EL (cell line): ENCODE results near the gene POLD2.

Experiments
- DNase-seq: peaks from one replicate; pipeline ENCODE4 v3.0.0-alpha.2; 2016

The POLD2 gene

DNA sequence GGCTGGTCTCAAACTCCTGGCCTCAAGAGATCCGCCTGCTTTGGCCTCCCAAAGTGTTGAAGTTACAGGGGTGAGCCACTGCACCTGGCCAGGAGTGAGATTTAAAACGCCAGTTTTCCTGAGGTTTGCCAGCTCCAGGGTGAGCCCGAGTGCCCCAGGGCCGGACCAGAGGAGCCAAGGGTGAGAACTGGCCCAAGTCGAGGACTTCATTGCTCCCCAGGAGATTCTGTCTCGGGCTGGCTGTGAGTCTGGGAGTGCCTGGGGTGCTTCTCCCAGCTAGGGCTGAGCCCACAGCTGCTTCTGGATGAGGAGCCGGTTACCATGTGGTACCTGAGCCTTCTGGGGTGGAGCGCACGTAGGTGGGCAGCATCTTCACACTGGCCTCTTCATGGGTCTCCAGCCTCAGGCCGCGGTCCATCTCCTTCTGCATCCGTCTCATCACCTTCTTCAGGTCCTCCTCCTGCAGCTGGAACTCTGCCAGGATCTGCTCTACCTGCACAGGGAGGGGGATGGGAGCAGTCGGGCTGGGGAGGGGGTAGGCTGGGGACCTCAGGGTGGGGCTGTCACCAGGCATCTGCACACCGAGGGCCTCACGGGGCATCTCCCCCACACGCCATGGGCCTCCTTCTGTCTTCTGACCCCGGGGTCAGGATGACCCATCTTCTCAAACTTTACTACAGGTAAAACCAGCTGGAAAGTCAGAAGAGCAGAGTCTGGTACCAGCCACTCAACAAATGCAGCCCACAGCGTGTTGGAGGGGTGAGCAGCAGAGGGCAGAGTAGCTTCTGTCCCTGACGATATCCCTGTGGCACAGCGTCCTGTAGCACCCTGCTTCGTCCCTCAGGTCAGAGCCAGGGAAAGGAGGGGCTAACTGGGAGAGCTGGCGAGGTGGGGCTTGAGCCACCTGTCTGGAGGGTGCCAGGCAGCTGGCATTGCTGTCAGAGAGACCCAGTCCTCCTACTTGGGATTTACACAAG is 29.9 kb upstream of the POLD2 start:
- no peak for DNase-seq

DNA sequence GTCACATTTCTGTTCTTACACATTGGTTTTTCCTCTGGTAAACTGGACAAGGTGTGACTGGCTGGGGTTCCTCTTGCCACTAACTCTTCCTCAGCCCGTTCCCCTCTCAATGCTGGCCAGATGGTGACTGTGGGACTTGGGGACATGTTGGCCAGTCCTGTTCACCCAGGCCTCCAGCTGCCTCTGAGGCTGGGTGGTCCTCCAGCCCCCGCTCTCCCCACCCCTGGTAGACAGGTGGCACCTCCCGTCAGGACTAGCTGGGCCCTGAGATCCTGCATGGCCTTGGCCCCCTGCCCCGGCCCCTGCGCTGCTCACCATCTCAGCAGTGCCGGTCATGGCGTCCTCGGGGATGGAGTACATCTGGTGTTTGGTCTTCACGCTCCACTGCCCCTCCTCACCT is 28.6 kb upstream of the POLD2 start:
- DNase-seq: no peak

DNA sequence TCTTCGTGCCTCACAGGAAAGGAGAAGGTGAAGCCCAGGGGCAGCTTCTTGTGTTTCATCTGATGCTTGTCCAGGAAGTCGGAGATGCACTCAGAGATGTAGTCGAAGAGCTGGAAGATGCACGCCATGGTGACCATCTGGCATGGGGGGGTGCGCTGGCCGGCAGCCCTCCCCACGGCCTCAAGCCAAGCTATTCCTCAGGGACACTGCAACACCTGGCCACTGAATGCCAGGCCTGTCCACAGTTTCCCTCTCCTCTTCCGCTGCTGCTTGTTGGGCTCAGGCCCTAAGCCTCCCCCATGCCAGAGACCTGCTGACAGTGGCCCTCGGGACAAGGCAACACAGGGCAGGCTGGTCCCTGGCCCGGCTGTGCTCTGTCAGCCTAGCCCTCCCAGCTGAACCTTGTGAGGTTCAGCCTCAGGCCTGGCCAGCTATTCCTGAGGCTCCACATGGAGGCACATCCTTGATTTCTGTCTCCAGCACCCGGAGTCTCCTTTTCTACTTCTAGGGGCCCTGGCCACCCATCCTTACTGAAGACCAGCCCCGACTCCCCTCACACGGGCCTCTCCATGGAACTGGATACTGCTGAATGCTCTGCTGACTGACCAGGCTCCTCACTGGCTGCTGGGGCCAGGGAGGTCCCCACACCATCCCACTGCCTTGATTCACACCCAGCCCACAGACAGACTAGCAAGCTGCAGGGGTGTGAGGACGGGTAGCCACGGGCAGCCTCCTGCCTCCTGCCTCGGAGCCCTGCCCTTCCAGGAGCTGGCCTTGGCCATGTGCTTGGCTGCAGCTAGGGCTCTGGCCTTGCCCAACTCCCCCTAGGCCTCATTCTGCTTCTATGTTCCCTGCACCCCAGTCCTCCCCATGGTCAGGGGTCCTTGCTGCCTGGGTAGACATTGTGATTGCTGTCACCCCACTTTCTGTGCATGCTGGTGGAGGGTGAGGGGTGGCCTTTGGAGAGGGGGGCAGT is 27.9 kb upstream of the POLD2 start:
- DNase-seq: no peak

DNA sequence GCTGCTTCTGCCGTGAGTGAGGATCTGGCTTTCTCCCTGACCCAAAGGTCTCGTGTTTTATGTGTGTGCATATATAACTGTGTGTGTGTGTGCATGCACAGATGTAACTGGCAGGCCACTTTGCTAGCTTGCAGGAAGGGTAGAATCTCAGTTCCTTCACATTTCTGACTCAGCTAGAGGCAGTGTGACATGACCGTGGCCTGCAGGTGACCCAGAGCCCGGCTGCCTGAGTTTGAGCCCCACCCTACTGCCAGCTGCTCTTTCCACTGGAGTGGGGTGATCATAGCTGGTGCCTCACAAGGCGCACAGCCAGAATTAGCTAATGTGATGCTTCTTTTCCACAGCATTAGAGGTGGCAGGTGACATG is 27.1 kb upstream of the POLD2 start:
- DNase-seq: no peak

DNA sequence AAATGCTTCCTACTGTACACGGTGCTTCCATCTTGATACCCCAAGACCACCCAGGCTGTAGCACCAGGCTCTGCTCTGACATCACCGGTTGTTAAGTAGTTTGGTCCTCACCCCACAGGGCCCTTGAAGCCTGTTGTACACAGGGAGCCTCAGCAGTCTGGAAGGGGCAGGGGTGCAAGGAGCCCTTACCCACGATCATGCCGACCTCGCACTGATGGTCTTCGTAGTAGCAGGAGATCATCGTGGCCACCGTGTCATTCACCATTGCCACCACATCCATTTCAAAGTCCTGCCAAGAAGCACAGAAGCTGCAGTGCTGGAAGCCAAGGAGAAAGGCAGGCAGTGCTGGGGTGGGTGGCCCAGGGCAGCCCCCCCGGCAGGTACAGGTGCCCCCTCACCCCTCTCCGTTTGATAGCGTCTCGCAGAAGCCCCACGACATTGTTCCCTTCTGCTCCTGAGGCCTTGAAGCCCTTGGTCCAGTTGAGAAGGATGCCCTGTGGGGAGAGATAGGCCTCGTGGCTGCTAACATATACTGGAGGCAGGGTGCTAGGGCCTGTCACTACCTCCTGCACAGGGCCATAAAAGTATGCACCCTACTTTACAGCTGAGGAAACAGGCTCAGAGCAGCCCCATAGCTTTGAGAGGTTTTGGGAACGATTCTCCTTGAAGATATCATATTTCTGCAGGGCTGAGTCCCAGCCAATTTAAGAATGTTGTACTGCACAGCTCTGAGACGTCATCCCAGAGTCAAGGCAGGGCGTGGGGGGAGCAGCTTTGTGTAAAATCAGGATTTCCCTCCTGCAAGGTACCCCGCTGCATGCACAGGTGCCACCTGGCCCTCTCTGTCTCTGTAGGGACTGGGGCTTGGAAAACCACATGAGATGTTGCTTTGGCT is 26.5 kb upstream of the POLD2 start:
- DNase-seq: no peak

DNA sequence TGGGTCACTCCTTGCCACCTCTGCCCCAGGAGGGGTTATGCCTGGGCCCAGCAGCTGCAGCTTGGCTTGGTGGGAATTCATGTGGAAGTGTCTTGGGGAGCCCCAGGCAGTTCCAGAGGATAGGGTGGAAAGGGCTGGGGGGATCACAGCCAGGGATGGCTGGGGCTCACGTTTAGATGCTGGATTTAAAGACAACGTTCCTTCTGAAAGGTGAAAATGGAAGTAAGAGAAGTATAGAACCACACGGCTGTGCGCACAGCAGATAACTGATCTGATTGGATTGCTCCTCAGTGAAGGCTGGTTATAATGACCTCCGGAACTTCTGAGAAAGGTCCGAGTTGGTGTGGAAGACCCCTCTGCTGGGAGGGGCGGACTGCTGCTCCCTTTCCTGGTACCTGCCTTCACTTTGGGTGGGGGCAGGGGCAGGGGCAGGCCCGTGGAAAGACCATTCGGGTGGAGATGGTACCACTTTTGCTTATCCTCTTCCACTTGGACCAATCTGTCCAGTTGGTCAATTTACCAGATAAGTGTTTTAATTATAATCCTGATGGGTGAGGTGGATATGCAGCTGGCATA is 25.7 kb upstream of the POLD2 start:
- no peak for DNase-seq

DNA sequence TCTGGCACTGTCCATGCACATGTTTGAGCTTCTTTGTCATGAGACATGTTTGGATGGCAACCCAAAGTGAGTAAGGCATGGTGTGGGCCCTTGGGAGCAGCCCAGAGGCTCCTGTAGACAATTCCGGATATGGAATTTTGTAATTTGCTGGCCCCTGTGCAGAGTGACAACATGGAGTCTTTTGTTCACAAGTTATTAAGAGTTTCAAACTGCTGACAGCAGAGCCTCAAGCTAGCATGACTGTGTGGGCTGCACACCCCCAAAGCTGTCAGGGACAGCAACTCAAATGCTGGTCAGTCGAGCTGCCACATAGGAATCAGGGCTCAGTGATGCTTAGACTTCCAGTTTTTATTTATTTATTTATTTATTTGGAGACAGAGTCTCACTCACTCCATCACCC is 24.8 kb upstream of the POLD2 start:
- no peak for DNase-seq

DNA sequence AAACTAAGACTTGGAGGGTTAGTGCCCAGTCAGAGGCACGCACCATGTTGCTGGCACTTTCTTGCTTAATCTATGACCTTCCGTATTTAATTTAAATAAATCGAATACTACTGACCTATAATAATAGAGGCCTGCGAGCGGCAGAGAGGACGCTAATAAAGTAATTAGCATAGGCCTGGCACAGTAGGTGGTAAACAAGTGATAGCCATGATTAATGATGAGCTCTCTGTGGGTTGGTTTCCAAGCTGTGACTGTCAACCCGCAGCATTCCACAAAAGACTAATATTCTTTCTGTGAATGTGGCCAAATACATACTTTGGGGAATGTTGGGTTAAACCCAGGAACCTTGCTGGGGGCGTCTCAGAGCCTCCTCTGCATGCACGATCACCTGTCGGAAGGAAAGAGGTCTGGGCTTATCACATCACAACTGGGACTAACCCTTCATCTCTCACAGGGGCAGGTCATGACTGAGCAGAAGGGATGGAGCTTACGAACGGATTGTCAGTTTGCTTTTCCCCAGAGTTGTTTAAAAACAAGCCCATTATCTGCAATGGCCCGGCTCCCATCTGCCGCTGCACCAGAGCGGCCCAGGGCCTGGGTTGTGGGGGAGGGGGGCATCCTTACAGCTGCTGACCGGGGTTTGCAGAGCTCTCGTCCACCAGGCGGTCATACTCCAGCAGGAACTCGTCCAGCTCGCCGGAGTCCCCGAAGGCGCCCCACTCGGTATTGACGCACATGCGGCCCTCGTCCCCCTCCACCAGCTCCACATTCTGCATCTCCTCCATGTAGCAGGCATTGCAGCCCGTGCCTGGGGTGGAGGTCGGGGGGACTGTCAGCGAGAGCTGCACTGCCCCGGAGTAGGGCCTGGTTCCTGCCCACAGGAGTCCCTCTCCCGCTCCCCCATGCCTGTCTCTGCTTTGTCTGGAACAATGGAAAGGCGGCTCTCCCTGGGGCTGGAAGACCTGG is 24.0 kb upstream of the POLD2 start:
- DNase-seq: no peak

DNA sequence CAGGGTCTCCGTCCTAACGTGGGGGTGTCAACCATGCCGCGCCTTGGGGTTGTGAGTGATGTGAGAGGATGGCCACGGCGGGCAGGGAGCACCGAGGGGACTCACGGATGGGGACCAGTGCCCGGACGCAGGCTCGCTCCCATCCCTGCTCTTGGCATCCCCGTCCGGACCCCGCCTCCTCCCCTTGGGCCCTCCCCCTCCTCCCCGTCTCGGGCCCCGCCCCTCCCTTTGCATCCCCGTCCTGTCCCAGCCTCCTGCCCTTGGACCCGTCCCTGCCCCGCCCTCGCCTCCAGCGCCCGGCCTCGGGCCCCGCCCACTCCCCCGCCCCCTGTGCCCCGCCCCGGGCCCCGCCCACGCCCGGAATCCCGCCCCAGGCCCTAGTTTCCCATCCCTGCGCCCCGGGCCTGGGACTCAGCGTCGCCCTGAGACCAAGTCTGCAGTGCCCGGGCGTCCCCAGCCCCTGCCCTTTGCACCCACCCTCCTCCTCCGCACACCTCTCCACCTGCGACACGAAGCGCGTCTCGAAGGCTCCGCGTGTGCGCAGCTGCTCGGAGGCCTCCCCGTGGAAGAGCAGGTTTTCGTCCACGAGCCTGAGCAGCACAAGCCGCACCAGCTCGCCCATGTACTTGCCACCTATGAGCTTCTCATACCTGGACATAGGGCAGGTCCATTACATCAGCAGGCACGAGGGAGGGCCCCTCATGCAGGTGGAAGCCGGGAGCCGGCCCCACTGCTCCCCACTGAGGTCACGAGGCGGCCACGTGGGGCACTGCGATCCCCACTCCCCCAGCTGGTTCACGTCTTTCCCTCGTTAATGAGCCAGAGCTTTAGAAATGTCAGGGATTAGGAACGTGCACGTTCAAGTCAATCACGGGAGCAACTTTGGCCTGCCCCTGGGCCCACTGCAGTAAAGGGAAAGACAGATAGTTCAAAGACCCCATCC is 22.9 kb upstream of the POLD2 start:
- DNase-seq: peak; percentile 76

DNA sequence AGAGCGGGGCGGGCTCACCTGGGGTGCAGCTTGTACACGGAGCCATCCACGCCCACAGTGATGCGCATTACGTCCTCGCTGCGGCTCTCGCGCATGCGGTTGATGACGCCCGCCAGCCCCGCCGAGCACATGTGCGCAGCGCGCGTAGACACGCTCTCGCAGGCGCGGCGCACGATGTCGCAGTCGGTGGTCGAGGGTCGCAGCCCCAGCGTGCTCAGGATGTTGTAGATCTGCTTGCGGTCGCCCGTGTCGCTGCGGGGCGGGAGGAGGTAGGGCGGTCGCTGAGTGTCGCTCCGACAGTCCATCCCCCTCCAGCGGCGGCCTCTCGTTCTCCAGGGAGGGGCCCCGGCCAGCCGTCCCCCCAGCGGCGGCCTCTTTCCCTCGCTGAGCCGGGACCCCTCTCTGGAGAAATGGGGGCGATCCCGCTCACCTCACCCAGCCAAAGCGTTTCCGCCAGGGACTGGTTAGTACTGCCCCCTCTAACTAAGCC is 22.2 kb upstream of the POLD2 start:
- no peak for DNase-seq

DNA sequence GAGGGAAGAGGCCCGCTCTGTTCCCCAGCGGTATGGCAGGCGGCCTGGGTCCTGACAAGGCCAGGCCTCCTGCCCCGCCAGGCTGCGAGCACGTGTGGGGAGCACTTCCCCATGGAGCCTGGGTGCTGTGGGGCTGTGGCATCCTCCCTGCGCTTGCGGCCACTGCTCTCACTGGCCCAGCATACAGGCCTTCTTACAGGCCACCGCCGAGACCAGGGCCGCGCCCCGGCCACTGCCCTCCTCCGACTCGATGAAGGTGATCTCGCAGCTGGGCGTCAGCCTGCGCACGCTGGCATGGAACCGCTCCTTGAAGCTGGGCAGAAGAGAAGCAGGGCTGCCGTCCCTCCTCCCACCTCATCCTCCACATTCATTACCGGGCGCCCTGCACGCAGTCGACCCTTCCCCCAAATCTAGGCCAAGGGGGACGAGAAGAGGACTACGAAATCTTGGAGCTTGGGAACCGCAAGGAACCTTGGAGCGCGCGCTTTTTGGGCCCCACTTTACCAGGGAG is 21.7 kb upstream of the POLD2 start:
- no peak for DNase-seq

DNA sequence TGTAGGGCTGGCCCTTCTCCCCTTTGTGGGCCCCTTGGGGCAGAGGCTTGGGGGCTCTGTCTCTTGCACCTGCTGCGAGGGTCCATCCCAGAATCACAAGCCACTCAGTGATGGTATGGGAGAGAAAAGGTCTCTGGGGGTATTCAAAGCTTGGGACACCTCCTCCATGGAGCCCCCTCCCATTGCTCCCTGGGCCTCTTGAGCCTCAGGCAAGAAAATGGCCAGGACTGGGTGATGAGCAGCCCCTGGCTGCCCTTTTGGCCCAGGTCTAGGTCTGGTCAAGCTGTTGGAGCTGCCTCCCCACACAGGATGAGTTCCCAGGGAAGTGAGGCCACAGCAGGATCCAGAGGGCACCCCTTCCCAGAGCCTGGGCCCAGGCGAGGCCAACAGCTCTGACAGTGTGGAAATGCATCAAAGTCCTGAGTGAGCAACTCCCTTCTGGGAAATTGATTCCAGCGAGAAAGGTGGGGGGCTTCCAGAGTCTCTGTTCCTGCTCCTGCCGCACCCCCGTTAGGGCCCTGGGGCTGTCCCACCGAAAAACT is 21.1 kb upstream of the POLD2 start:
- DNase-seq: no peak

DNA sequence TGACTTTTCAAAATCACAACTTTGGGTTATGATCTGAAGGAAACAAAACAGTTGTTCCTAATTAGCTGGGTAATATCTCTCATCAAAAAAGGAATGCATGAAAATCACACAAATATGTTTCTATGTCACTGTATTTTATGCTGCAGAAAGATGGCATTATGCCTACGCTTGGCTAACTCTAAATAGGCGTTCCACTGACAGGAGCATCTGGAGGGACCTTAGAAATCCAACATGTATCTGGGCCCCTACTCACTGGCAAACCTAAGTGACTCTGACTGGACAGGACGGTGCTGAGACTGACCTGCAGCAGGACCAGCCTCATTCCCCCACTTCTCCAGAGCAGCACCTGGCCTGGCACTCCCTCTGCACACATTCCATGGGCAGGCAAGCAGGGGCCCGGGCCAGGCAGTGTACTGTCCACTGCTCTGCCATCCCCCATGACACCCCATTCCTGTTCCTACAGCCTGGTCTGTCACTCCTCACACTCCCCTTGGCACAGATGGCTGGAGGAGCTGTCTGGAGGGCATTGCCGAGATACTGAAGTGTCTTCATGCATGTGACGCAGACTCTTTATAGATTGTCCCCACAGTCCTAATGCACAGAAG is 20.4 kb upstream of the POLD2 start:
- DNase-seq: no peak

DNA sequence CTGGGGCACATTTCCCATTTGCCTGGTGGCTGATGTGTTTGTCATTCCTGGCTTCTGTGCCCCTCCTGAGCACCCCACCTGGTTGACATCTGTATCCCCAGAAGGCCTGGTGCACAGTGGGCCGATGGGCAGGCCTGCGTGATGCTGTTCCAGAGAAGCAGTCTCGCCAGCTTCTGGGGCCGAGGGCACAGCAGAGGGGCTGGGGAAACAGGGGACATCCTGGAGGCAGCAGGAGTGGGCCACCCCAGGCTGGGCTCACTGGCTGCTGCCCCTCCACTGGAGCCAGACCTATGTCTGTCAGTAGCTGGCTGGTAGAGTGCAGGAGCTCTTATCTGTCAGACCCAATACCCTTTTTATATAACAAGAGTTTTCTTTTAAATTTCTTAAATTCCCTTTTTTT is 18.7 kb upstream of the POLD2 start:
- no peak for DNase-seq

DNA sequence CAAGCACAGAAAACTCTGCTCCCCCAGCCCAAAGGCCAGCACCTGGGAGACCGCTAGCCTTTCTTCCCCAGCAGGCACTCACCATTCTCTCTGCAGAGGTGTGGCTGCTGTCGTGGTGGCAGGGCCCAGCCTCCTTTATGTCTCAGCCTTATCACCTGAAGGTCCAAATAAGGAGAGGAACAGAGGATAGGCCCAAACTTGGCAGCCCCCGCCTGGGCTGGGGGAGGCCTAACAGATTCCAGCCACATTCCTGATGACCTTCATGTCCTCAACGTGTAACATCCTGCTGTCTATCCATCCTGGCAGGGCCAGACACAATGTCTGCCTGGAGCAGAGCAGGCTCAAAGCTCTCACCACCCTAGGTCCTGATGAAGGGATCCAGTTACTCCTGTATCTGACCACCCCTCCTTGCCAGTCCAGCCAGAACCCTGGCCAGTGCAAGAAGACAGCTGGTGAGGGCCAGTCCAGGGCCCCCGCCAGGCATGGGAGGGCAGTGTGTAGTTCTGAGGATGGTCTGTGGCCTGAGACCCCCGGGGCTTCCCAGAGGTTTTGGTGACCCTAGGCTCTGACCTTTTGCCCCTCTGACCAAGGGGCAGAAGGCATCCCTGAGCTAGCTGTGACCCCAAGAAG is 18.0 kb upstream of the POLD2 start, which contains the start of gene MYL7:
Gene MYL7 (minus strand): TSS at position 112 of the 630 bp plus-strand sequence. CDS start 27 bp downstream, at position 85.
- no peak for DNase-seq

DNA sequence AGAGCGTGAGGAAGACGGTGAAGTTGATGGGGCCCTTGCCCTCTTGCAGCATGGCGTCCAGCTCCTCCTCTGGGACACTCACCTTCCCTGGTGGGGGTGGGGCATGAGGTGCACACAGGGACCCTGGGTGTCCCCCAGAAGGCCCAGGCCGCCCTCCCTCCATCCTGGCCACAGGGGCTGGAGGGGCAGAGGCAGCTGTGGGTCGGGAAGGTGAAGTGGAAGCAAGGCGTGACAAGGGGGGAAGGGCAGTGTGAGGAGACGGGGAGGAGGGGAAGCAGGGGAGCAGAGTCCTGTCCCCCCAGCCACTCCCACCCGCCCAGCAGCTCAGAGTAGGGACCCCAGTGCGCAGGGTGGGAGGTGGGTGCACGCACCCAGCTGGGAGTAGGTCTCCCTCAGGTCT is 17.0 kb upstream of the POLD2 start:
- DNase-seq: no peak

DNA sequence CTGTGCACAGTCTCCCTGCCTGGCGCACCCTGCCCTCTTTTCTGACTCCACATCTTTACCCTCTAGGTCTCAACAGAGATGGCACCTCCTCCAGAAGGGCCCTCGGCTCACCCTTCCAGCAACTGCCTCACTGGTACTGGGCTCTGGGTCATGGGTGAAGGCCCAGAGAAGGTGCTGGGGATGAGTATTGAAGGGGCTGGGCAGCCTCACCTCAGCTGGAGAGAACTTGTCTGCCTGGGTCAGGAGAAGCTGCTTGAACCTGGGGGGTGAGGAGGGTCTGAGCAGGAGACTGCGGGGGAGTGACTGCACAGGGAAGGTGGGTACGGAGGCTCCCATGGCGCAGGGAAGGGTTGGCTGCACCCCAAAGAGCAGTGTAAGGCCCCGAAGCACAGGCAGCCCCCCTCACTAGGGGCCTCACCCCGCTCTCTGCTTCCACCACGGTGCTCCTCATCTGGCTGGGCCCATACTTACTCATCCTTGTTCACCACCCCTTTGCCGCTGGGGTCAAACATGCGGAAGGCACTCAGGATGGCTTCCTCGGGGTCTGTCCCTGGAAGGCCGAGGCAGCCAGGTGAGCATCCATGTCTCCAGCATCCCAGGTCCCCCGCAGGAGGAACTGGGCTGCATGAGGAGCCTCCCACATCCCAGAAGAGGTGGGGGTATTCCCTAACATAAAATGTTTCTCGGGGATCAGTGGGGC is 16.1 kb upstream of the POLD2 start:
- no peak for DNase-seq
